GM18861 (cell line): Measurements from ENCODE around the gene DDX10.
"Not testable (repeated sequence)": the region's sequence is repeated elsewhere in the genome, so short reads cannot be mapped to it uniquely, and the experiment has no call there.

Experiments
- ATAC-seq: cut with Tn5 transposase; IDR thresholded peaks from one replicate; pipeline ENCODE4 v1.9.1; 2021; ENCODE audit not compliant: unreplicated experiment

DDX10 gene

GRCh38 chr11:108766596-108767173 lies 101.8 kb downstream of the DDX10 start:
- no peak for ATAC-seq

DNA sequence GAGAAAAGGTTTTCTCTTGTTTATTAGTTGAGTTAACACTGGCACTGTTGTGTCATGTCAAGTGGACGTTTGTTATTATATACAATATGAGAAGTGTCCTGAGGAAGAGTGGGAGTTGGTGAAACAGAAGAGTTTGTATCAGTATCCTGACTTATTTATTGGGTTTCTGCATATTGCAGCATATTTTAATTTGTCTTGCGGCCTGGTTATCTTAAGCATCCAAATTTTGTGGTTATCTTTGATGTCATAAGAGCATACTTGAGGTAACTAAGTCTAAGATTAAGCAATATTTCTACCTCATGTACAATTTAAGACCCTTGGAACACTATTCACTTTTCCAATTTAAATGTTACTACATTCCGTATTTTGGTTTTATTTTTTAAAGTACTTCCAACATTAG lies 103.5 kb downstream of the DDX10 start:
- ATAC-seq, result no peak

DNA sequence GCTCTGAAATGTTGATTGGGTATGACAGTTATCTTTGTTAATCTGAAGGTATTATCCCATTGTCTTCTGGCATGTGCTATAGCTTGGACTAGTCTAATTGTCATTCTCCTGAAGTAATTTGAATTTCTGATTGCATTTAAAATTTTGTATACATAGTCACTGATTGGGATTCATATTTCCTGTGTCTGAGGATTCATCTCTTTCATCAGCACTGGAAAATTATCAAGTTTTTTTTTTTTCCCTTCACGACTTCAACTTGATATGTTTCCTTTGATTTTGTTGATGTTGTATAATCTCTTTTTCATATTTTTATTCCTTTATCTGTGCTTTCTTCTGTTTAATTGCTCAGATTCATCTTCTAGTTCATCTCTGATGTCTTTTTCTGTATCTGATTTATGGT lies 104.1 kb downstream of the DDX10 start:
- ATAC-seq, result no peak

DNA sequence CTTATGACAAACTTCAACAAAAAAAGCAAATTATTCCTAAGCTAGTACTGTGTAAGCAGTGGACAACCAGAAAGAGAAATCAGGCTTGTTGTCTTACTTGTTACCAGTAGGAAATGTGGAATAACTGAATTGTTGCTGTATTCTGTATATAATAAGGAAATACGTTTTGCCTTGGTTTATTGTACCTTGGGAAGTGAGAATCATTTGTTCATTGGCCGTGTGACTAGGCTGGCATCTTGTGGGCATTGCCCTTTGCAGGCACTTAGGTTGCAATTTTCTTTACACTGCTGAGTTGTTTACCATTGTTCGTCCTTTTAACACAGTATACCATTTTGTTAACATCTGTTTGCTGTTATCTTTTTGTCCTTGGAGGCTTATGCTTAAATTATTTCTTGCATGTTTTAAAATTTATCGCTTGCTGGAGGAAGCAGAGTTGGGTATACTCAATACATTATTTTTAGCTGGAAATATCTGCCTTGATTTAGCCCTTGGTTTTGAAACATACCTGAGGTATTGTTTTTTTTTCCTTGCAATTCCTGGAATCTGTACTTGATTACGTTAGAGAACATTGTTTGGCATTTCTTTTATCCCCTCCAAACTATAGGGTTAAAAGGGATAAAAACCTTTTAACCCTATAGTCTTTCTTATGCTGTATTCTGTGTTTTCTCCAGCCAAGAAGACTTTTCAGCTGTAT lies 109.3 kb downstream of the DDX10 start:
- no peak for ATAC-seq

- ATAC-seq, result no peak
Observed at GRCh38 chr11:108775324-108775723, 110.5 kb downstream of the DDX10 start.

GRCh38 chr11:108779147-108779546 lies 114.3 kb downstream of the DDX10 start:
- not testable (repeated sequence) for ATAC-seq

DNA sequence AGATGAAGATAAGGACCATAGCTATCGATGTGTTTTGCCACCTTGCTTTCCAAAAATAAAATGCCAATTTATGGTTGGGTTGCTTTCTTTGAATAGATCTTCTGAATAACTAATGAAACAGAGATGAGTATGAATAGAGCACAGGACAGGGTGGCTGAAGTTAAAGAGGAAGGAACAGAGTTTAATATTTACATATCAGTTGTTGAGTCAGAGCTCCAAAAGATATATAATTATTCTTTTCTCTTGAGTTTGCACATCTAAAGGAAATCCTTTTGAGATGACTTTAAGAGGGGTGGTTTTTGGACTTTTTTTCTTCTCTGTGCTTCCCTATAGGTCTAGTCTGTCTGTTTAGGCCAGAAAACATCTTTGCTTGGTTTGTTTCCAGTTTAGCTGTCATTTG lies 115.2 kb downstream of the DDX10 start:
- ATAC-seq, result peak; percentile 45

DNA sequence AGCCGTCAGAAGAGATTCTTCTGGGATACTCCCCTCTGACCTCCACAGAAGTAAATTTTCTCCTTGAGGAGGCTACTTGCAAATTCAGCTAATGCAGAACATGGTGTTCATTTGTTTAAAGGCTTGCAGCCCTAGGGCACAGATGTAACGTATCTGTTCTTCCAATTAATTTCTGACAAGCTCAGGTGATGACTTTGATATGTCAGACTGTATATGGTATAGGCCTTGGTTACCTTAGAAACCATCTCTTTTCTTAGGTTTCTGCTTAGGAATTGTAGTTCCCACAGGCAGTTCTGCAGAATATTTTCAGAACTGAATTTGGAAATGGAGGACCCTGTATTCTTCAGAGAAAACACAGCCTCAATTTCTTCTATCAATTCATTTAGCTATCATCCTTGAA lies 117.1 kb downstream of the DDX10 start:
- no peak for ATAC-seq

GRCh38 chr11:108786281-108786990 lies 121.6 kb downstream of the DDX10 start:
- no peak for ATAC-seq

- ATAC-seq, result no peak
Observed at GRCh38 chr11:108787105-108787504, 122.2 kb downstream of the DDX10 start.

GRCh38 chr11:108788565-108789199 lies 123.8 kb downstream of the DDX10 start:
- no peak for ATAC-seq

DNA sequence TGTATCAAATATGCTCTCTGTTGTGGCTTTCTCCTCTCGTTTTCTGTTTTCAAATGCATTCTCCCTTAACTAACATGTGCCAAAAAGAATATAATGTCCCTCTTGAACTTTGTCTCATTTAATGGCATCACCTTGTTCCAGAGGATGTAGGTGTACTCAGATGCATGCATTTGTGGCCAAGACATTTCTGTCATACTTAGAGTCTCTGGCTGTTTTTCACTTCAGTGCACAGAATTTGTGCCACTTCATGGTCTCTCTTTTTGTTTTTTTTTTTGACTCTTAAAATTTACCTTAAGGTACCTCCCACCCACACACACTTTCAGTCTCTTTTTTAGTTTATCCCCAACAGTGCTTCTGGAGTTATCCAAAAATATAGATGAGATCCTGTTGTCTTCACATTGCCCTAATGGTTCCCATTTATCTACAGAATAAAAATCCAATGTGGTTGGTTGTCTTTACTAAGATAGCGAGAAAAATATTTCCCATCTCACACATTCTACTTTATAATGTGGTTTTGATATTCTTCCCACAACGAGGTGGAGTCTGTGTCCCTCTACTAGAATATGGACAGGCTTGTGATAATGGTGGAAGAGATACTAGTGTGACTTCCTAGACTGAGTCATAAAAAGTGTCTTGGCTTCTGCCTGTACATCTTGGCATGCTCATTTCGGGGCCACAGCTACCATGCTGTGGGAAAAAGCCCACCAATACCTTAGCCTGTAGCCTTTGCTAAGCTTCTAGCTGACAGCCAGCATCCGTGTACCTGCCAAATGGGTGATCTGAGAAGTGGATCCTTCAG lies 125.8 kb downstream of the DDX10 start:
- ATAC-seq, result no peak

DNA sequence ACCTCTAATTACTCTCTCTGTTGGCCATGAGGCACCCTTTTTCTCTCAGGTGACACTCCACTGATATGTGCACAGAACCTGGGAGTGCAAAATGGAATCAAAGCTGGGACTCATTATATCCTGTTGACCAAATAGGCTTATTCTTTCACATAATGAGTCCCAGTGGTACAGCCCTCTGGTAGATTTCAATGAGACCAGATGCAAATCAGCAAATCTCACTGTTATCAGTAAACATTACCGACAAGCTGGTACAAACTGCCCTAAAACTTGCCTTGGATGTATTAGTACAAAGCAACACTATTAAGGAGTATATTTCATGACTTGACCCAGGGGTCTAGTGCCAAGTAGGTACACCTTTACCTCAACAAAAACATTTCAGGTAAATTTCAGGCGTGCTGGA lies 128.3 kb downstream of the DDX10 start:
- ATAC-seq, result no peak

DNA sequence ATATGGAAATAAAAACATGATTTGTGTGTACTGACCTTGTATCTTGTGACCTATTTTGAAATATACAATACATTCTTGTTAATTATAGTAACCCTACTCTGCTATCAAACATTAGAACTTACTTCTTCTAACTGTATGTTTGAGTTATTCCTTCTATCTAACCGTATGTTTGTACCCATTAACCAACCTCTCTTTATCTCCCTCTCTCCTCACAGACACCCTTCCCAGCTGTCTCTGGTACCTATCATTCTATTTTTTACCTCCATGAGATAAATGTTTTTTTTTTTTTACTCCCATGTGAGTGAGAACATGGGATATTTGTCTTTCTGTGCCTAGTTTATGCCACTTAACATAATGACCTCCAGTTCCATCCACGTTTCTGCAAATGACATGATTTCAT lies 128.7 kb downstream of the DDX10 start:
- ATAC-seq, result no peak

DNA sequence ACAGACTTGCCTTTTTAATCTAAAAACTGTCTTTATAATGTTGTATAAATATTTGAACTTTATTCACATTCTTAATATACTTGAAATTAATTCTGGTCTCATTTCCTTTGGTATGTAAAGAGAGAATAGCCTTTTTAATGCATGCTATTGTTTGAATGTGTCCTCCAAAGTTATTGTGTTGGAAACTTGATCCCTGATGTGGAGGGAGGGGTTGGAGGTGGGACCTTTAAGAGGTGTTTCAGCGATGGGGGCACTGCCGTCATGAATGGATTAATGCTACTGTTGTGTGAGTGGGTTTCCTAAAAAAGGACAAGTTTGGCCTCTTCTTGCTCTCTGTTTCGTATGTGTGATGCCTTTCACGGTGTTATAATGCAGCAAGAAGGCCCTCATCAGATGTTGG lies 131.7 kb downstream of the DDX10 start:
- no peak for ATAC-seq

DNA sequence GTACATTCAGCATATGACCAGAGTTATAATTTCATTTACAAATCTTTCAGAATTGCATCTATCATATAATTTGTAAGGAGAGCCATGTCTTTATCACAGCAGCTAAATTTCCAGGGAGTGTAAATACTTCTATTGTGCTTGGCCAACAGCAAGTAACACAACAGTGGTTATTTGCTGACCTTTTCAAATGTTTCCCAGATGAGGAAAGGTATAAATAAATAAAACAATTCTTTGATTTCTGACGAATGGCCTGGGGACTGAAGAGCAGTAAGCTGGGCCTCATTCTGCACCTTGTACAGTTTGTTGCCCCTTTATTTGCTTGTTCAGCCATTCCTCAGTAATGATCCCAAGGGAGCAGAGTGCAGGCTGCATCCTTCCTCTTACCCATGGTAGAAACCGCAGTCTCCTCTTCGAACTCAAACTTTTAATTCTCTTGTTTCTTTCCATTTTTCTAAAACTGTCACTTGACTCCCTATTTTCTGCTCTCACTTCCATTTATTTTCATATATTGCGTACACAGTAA lies 132.8 kb downstream of the DDX10 start:
- no peak for ATAC-seq

GRCh38 chr11:108802492-108802891 lies 137.6 kb downstream of the DDX10 start:
- no peak for ATAC-seq

DNA sequence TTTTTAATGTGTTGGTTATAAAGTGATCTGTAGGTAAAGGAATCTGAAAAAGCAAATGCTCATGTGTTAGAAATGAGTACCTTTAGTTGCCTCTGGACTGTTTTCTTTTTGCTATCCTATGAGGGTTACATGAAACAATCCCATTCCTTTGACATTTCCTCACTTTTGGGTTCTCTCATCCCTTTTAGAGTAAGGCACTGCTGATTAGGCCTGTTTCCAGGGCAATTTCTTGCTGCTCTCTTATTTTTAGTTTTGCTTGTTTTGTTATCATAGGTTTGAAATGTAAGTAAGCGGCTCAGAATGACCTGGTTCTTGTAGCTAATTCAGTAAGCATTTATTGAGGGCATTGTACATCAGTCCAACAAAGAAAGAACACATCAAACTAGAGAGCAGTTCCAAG lies 138.9 kb downstream of the DDX10 start:
- no peak for ATAC-seq

DNA sequence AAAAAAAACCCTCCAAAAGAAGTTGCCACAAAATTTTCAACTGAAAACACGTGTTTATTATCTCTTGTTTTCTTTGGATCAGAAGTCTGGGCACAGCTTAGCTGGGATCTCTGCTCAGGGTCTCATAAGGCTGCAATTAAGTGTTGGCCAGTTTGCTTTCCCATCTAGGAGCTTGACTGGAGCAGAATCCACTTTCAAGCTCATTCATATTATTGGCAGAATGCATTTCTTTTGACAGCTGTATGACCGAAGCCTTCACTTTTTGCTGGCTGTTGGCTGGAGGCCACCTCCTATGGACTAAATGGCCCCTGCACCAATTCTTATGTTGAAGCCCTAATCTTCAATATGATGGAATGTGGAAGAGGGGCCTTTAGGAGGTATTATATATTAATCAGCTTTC lies 139.6 kb downstream of the DDX10 start:
- ATAC-seq, result no peak

DNA sequence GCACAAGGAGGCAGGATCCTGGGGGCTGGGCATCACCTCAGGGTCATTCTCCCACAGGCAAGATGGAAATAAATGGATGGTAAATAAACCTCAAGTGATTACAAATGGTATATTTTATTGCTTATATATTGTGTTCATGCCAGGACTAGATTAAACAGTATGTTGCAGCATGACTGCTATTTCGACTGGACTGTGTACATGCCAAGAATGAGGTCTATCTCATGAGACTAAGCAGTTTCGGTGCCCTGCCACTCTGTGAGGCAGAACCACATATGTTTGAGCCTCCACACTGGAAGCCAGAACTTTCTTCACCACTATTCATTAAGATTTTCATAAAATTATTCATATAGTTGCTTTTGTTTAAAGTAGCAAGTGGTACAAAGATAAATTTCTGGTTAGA lies 140.2 kb downstream of the DDX10 start:
- ATAC-seq, result no peak

DNA sequence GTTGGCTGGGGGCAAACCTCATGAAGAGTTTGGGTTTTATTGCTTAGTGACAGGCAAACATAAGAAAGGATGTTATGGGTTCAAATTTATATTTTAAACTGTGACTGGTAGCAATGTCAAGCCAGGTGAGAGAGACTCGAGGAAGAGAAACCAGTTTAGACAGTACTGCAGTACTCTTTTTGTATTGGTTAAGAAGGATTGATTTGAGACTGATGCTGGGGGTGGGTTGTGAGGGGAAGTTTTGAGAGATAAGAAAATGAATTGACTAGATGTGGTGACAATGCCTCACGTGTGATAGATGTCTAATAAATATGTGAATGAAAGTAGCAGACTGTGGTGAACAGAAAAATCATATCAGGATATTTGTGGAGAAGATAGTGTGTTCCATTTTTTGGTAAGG lies 142.4 kb downstream of the DDX10 start:
- no peak for ATAC-seq
